ENCODE results near the gene AFF3.

The AFF3 gene

DNA sequence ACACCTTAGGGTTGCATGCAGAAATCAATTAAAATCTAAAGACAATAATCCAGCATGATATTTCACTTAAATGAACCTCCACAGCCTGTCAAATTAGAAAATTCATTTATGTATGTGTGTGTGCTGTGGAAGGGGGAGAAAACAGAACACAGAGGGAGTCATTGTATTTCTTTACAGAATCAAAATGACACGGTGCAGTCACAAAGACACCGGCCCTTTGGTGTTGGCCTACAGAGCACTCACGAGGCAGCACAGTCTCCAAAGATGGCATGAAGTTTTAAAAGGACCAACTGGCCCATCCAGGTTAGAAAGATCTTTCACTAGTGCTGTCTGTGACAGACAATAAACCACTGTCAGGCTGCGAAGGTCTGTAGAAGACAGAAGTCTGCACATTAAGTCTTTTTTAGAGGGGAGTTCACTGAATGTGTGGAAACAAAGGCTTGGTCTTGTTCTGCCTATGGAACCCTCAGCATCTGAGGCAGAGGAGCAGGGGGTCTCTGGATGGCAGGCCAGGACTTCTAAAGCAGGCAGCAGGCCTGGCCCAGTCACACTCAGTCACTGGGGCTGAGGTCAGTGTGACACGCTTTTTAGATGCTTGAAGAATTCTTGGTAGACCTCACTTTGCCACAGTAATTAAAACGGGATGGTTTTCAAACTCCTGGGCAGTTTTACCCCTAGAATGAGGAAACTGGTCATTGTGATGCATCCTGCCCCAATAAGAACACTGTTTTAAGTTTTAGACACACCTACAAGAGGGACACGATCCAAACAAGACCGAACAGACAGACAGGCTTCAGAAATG lies 184.9 kb downstream of the AFF3 start:
- no peaks in the 10 kb centered on the region for H3K27me3 ChIP-seq (ENCODE audit: insufficient read depth, poor library complexity, severe bottlenecking)
- no peaks in the 10 kb centered on the region for H3K36me3 ChIP-seq (ENCODE audit: low read depth)
- H3K27ac ChIP-seq (ENCODE audit: poor library complexity, severe bottlenecking): no peak overlapping the region
- TF ChIP-seq, protein P1, sequence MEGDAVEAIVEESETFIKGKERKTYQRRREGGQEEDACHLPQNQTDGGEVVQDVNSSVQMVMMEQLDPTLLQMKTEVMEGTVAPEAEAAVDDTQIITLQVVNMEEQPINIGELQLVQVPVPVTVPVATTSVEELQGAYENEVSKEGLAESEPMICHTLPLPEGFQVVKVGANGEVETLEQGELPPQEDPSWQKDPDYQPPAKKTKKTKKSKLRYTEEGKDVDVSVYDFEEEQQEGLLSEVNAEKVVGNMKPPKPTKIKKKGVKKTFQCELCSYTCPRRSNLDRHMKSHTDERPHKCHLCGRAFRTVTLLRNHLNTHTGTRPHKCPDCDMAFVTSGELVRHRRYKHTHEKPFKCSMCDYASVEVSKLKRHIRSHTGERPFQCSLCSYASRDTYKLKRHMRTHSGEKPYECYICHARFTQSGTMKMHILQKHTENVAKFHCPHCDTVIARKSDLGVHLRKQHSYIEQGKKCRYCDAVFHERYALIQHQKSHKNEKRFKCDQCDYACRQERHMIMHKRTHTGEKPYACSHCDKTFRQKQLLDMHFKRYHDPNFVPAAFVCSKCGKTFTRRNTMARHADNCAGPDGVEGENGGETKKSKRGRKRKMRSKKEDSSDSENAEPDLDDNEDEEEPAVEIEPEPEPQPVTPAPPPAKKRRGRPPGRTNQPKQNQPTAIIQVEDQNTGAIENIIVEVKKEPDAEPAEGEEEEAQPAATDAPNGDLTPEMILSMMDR (IDR thresholded peaks at IDR 0.05; ENCODE audit: poor library complexity, severe bottlenecking): no peak
- H3K9me3 ChIP-seq (ENCODE audit: severe bottlenecking): no peaks in the 10 kb centered on the region
- no peak overlapping the region for H3K4me3 ChIP-seq (ENCODE audit: severe bottlenecking)
- ATAC-seq (ENCODE audit: low read depth) (no peak), DNase-seq (ENCODE audit: low spot score) (no peak)
- H3K4me1 ChIP-seq (ENCODE audit: insufficient read depth, poor library complexity, severe bottlenecking): no peaks in the 10 kb centered on the region

DNA sequence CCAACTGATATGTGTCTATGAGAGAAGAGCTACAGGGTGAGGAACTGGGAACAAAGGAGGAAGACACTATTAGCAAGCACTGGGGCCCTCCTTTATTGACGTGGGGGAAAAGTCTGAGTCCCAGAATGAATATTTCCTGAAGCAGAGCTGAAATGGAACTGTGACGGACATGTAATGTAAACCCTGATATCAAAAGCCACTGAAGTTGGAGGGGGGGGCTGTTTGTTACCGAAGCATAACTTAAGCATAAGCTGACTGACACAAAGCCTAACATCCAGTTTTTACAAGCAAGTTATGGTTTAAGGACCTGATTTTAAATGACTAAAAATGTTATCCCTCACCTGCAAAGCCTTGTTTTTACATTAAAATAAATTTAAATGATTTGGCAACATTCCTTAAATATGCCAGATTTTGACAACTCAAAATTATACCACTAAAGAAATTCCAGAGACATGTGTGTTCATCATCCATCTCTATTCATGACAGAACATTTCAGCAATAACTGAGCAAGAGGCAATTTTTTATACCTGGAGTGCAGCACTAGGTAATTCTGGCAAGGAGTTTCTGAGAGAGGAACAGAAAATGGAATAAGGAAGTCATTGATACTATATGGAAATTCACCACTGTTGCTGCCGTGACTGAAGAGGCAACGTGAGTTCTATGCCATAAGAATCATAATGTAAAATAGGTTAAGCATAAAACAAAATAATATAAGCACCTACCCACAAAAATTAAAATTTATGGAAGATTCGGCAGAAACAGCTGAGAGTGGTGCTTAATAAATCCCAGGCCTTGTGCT lies 186.0 kb downstream of the AFF3 start:
- Histone ChIP-seq H3K4me1 (ENCODE audit: insufficient read depth, poor library complexity, severe bottlenecking) (no peaks in the 10 kb centered on the region), H3K27me3 (ENCODE audit: insufficient read depth, poor library complexity, severe bottlenecking) (no peaks in the 10 kb centered on the region), H3K9me3 (ENCODE audit: severe bottlenecking) (no peaks in the 10 kb centered on the region), H3K36me3 (ENCODE audit: low read depth) (no peaks in the 10 kb centered on the region), H3K4me3 (ENCODE audit: severe bottlenecking) (no peak overlapping the region), H3K27ac (ENCODE audit: poor library complexity, severe bottlenecking) (no peak overlapping the region)
- ATAC-seq (ENCODE audit: low read depth): no peak
- DNase-seq (ENCODE audit: low spot score): no peak
- TF ChIP-seq, protein P1 (IDR thresholded peaks at IDR 0.05; ENCODE audit: poor library complexity, severe bottlenecking): no peak

GRCh38 chr2:99953750-99954149 lies 188.6 kb downstream of the AFF3 start:
- Histone ChIP-seq H3K36me3 (ENCODE audit: low read depth) (no peaks in the 10 kb centered on the region), H3K4me3 (ENCODE audit: severe bottlenecking) (no peak overlapping the region), H3K27ac (ENCODE audit: poor library complexity, severe bottlenecking) (no peak overlapping the region), H3K9me3 (ENCODE audit: severe bottlenecking) (no peaks in the 10 kb centered on the region), H3K27me3 (ENCODE audit: insufficient read depth, poor library complexity, severe bottlenecking) (no peaks in the 10 kb centered on the region), H3K4me1 (ENCODE audit: insufficient read depth, poor library complexity, severe bottlenecking) (no peaks in the 10 kb centered on the region)
- DNase-seq (ENCODE audit: low spot score) (no peak), ATAC-seq (ENCODE audit: low read depth) (no peak)
- TF ChIP-seq, protein P1 (IDR thresholded peaks at IDR 0.05; ENCODE audit: poor library complexity, severe bottlenecking): no peak

DNA sequence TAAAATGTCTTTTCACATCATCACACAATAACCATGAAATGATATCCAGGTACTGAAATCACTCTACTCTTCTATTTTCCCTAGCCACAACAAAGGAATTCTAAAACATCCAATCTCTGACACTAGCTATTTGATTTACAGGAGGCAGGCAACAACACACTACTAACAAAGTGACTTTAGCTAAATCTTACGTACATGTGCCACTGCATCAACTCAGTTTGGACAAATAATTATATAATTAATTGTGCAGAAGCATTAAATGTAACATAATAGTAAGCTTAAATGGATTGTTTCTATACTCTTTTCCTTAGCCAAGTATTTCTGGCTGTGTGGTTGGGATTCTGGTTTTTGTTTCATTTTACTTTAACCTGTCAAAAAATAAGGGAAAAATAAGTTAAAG lies 192.4 kb downstream of the AFF3 start:
- Histone ChIP-seq H3K36me3 (ENCODE audit: low read depth) (no peaks in the 10 kb centered on the region), H3K4me1 (ENCODE audit: insufficient read depth, poor library complexity, severe bottlenecking) (no peaks in the 10 kb centered on the region), H3K27me3 (ENCODE audit: insufficient read depth, poor library complexity, severe bottlenecking) (no peaks in the 10 kb centered on the region), H3K27ac (ENCODE audit: poor library complexity, severe bottlenecking) (no peak overlapping the region), H3K4me3 (ENCODE audit: severe bottlenecking) (no peak overlapping the region), H3K9me3 (ENCODE audit: severe bottlenecking) (no peaks in the 10 kb centered on the region)
- DNase-seq (ENCODE audit: low spot score): no peak
- ATAC-seq (ENCODE audit: low read depth): no peak
- TF ChIP-seq, protein P1 (IDR thresholded peaks at IDR 0.05; ENCODE audit: poor library complexity, severe bottlenecking): no peak

All from RWPE2 (cell line).